NCI-H2107 (cell line): Measurements from ENCODE around the gene REPS2.

Source experiments
- DNase-seq: peaks from one replicate; lab custom pipeline; 2025; lab: John Stamatoyannopoulos, UW

Gene REPS2

GRCh38 chrX:17005712-17006368 lies 59.4 kb downstream of the REPS2 start:
- DNase-seq: no peak

- DNase-seq: no peak
These were observed 60.8 kb downstream of the REPS2 start for GRCh38 chrX:17007134-17007768.

- no peak for DNase-seq
These were observed 63.6 kb downstream of the REPS2 start for GRCh38 chrX:17009856-17010625.

GRCh38 chrX:17012465-17012864 lies 66.0 kb downstream of the REPS2 start:
- no peak for DNase-seq

- DNase-seq: no peak
These were observed 67.8 kb downstream of the REPS2 start for GRCh38 chrX:17014216-17014615.

GRCh38 chrX:17017134-17017533 lies 70.7 kb downstream of the REPS2 start:
- DNase-seq: no peak

GRCh38 chrX:17020356-17020755 lies 73.9 kb downstream of the REPS2 start:
- DNase-seq: no peak

- DNase-seq: no peak
These were observed 74.7 kb downstream of the REPS2 start for GRCh38 chrX:17020851-17021821.

- peak; percentile 62 for DNase-seq
These were observed 75.6 kb downstream of the REPS2 start for GRCh38 chrX:17021851-17022604.

GRCh38 chrX:17023661-17024060 lies 77.2 kb downstream of the REPS2 start:
- no peak for DNase-seq

GRCh38 chrX:17024886-17025285 lies 78.4 kb downstream of the REPS2 start:
- DNase-seq: no peak

- DNase-seq: no peak
These were observed 79.3 kb downstream of the REPS2 start for GRCh38 chrX:17025621-17026302.

- DNase-seq: no peak
These were observed 81.5 kb downstream of the REPS2 start for GRCh38 chrX:17027931-17028330.

GRCh38 chrX:17028356-17028755 lies 81.9 kb downstream of the REPS2 start:
- no peak for DNase-seq

- no peak for DNase-seq
These were observed 83.6 kb downstream of the REPS2 start for GRCh38 chrX:17030092-17030491.

GRCh38 chrX:17030580-17031270 lies 84.3 kb downstream of the REPS2 start:
- DNase-seq: no peak

GRCh38 chrX:17031827-17032226 lies 85.4 kb downstream of the REPS2 start:
- DNase-seq: no peak

GRCh38 chrX:17032351-17032750 lies 85.9 kb downstream of the REPS2 start:
- DNase-seq: no peak

- DNase-seq: no peak
These were observed 86.8 kb downstream of the REPS2 start for GRCh38 chrX:17033225-17033624.

- DNase-seq: no peak
These were observed 88.7 kb downstream of the REPS2 start for GRCh38 chrX:17035111-17035510.
